K562 treated with DMSO at 1 percent for 4 hours (cell line): Measurements from ENCODE around the gene SIN3A. TPM values are rescaled to one million over a fixed set of nuclear protein-coding genes. Genes with fewer than 3 reads are reported as not detected.

Source experiments
- total RNA-seq: library from RNA; unstranded; fragments of 300-600 nt; gene quantifications from 2 replicates; pipeline ENCODE4 v1.2.3, GENCODE V29; 2022; ENCODE audit not compliant: insufficient read depth

SIN3A gene
- 15.3 and 17.8 TPM in 2 replicates for total RNA-seq

DNA sequence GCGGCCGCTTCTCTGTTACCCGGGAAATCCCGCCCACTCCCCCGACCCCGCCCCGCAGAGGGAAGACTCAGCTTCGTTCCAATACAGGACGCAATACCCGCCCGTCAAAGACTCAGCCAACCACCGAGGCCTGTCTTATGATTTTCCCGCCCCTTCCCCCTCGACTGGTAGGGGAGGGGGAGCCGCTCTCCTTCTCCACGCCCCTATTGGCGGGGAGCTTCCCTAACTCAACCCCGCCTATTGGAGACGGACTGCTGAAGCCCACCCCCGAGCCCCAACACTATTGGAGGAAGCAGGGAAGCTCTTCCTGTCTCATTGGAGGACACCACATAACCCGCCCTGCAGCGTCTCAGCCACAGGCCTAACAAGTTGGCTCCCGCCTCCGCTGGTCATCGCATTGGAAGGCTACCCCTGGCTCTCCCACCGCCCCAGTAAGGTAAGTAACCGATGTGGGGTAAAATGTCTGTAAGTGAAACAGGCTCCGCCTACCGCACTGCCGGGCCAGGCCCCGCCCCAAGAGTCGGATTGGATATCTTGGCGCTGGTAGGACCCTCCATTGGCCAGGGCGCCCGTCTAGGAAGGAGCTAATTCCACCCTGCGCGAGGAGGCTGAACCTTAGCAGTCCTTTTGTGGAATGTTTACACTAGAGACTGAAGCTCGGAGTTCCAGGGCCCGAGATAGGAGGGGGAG lies at the start of gene SIN3A:
Gene SIN3A (minus strand): TSS at position 17 of the 690 bp plus-strand sequence. CDS start 21,315 bp downstream, outside the sequence.

DNA sequence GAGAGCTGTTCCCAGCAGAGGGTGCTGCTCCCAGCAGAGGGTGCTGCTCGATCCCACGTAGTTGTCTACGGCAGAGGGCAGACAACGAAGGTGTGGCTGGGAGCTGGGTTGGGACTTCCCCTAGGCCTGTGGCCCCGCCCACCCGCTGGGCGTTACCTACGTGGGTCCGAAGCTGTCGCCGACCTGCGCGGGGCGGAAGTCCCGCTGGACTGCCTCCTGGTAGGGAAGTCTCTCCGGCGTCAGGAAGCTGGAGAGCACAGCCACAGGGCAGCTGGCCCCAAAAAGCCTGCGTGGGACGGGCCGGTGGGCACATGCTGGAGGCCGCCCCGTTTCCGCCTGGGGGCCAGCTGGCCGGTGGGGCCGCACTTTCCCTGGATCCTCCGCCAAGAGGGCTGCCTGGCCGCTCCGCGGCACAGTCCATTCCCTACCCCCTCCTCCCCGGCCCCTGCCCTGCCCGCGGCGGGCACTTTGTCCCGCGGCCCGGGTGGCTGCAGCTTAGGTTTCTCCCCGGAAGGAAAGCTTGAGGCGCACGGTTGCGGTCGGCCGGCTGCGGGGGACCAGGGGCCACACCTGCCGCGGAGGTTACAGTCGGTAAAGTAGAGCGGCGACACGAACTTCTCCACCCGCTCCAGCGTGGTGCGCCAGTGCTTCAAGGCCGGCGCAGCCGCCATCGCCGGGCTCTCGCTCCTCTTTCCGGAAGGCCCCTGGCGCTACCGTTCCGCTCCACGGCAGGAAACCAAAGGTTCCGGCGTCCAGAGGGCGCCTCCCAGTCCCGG lies 83.4 kb downstream of the SIN3A start, which contains the start of gene MAN2C1:
Gene MAN2C1 (minus strand): TSS at position 695 of the 776 bp plus-strand sequence. CDS start 24 bp downstream, at position 671.

DNA sequence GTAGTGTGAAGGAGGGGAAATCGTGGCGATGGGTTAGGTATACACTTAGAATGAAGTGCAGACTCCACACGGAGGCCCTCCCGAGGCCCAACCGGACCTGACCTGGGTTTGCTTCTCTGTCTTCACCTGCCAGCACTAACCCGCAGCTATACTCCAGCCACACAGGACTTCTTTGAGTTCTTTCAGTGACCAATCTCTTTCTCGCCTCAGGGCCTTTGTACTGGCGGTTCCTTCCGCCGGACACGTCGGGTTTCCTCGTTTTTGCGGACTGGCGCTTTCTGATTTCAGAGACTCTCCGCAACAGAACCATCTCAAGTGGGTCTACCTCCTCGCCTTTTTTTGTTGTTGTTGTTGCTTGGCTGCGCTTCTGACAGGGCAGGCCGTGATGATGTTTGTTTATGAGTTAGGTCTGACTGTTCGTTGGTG lies 104.7 kb downstream of the SIN3A start, which contains the start of gene NEIL1:
Gene NEIL1 (plus strand): TSS at position 244 of the 426 bp plus-strand sequence. CDS start 1,867 bp downstream, outside the sequence.

DNA sequence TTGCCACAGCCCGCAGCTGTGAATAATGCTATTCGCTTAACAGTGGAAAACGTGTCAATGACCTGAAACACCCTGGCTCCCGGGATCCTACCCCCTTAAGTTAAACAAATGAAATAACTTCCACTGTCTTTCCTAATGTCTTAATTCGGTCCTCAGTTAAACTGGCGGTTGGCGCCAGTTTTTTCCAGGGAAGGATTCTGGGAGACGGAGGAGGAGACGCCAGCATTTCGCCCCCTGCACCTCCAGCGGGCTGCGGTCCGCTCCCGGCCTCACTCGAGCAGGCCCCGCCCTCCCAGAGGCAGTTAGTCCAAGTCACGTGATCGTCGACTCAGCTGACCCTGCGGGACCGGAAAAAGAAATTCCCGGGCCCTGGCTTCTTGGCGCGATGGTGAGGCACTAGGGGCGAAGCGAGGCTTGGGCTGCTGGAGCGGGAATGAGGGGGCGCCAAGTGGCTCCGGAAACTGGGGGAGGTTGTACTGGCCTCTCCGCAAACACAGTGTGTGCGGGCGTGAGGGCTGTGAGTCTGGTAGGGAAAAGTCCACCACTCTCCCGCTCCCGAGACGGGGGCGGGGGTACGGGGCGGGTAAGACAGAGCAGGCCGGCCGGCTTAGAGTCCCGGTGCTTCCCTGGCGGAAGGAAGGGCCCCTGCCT lies 115.7 kb downstream of the SIN3A start, which contains the start of gene COMMD4:
Gene COMMD4 (plus strand): TSS at position 359 of the 651 bp plus-strand sequence. CDS start 27 bp downstream, at position 386.

Other genes starting within 250 kb of the SIN3A start
- gene C15orf39, start 249.8 kb downstream of the SIN3A start, total RNA-seq: 21.8 and 30.4 TPM in 2 replicates
- gene GOLGA6C, start 193.4 kb downstream of the SIN3A start, total RNA-seq: not detected in 2 replicates
- gene GOLGA6D, start 168.9 kb downstream of the SIN3A start, total RNA-seq: not detected in 2 replicates
- gene COMMD4, start 115.6 kb downstream of the SIN3A start, total RNA-seq: 61.9 and 90.7 TPM in 2 replicates
- gene NEIL1, start 104.7 kb downstream of the SIN3A start, total RNA-seq: 2.9 and 10.0 TPM in 2 replicates
- 57.8 and 70.2 TPM in 2 replicates for gene MAN2C1, start 83.1 kb downstream of the SIN3A start, total RNA-seq
- 16.3 and 17.5 TPM in 2 replicates for gene PTPN9, start 127.6 kb upstream of the SIN3A start, total RNA-seq
- 13.2 and 16.3 TPM in 2 replicates for gene SNUPN, start 174.0 kb upstream of the SIN3A start, total RNA-seq
- gene IMP3, start 188.5 kb upstream of the SIN3A start, total RNA-seq: 150 and 174 TPM in 2 replicates
- gene SNX33, start 196.2 kb upstream of the SIN3A start, total RNA-seq: 6.6 and 10.6 TPM in 2 replicates